T-helper 9 cell (primary cell): Measurements from ENCODE around the gene HMG20B.
A peak's percentile ranks its signal among the peaks of the same experiment; 100 is the strongest.

Experiments
- DNase-seq: peaks from one replicate; pipeline ENCODE4 v3.0.0-alpha.2; 2020

HMG20B gene

DNA sequence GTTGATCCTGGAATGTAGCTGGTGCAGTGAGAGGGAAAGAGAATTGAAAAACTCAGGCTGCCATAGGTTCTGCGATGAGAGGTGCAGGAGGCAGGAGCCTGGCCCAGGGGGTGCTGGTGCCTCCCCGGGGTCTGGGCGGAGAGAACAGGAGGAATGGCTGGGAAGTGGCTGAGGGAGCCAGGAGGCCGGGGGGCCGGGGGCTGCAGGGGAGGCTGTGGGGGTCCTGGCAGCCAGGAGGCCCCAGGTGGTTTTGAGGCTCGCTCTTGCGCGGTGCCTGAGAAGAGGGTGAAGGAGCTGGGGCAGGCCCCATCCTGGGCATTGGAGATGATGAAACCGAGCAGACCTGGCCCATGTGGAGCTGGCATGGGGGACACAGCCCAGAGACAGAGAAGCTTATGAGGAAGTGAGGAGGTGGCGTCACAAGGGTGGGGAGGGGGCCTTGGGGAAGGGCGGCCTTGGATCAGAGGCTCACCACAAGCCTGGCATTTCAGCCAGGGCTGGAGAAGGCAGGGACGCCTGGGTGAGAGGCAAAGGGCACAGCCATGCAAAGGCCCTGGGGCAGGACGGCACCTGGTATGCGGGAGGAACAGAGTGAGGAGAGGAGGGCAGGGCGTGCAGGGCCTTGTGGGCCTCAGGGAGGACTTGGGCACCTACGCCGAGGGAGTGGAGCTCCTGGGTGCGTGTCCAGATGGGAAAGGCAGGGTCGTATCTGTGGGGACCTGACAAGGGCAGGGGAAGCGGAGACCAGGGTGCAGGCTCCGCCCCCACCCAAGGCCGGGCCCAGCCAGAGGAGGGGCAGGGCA, 35.1 kb upstream of the HMG20B start:
- DNase-seq: no peak

DNA sequence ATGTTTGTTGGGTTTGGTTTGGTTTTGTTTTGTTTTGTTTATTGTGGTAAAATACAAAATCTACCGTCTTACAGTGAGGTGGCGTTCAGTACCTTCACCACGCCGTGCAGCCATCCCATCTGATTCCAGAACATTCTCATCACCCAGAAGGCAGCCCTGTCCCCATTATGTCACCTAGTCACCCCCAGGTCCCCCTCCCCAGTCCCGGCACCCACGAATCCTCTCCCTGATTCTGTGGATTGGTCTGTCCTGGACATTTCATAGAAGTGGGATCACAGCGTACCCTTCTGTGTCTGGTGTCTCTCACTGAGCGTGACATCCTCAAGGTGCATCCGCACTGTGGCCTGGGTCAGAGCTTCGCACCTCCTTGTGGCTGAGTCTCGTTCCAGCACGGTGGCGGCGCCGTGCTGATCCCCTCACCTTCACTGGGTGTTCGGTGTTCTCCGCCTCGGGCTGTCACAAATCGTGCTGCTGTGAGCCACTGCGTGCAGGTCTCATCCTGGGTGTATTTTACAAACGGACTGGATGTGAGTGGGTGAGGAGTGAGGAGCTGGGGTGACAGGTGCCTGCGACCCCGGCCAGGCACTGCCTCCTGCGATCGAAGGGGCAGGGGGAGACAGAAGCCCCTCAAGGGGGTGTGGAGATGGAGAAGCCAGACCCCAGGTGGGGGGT, 34.4 kb upstream of the HMG20B start:
- no peak for DNase-seq

DNA sequence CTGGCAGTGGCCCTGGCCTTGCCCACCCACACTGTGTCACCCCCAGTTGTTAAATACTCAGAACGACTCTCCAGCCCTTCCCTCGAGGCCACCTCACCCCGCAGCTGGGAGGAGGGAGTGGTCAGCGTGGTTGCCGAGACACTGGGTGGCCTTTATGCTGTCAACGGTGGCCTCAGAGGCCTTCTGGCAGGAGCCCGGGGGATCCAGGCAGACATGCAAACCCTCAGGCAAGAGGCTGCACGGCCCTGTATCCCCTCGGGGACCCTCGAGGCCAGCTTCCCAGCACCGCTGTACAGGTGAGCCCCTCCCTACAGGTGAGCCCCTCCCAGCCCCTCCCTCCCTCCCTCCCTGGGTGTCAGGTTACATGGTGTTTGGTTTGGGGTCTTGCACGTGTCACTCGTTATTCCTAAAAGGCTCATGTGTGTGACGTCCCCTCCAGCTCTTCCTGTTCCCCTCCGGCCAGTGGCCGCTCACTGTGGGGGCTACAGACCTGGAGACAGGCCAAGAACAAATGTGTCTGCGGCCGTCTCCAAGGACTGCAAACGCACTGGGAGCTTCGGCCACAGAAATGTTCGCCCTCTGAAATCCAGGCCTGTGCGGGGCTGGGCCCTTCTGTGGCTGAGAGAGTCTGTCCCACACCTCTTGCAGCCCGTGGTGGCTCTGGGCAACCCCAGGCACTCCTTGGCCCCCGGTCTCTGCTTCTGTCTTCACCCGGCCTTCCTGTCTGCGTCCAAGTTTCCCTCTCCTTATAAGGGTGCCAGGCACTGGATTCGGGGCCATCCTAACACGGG, 33.6 kb upstream of the HMG20B start, which contains the start of gene TEKTIP1:
Gene TEKTIP1 (plus strand): TSS at position 210 of the 791 bp plus-strand sequence. CDS start 4 bp downstream, at position 214.
- no peak for DNase-seq

DNA sequence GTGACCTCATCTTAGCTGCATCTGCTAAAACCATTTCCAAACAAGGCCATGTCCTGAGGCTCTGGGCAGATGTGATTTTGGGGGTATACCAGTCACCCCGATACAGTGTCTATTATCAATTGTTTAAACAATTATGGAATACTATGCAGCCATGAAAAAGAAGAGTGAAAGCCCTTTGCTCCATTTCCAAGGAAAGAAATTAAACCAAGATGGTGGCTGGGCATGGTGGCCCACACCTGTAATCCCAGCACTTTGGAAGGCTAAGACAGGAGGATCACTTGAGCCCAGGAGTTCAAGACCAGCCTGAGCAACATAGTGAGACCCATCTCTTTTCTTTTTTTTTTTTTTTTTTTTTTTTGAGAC, 33.0 kb upstream of the HMG20B start:
- DNase-seq: no peak

DNA sequence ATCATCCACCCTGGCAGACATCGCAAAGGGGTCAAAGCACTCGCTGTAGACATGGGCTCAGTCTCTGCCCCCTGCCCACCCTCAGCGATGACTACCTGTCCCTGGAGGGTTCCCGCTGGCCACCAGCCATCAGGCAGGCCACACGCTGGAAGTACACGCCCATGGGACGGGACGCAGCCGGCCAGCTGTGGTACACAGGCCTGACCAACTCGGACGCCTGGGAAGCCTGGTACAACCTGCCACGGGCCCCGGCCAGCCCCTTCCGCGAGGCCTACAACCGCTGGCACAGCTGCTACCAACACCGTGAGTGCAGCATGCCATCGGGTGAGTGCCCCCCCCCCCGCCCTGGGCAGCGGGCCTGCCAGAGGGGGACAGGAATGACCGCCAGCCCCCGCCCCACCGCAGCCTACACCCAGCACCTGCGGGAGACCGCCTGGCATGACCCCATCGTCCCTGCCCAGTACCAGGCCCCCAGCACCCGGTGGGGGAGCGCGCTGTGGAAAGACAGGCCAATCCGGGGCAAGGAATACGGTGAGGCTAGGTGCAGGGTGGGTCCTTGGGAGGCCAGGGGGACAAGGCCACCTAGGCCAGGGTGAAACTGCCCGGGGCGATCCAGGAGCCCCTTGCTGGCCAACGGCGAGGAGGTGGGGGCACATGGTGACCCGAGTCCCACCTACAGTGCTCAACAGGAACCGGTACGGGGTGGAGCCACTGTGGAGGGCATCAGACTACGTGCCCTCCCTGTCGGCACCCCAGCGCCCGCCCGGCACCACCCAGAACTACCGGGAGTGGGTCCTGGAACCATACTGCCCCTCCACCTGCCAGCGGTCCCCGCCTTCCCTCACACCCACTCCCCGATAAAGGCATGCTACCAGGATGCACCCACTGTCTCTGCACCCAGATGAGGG, 29.3 kb upstream of the HMG20B start:
- no peak for DNase-seq

DNA sequence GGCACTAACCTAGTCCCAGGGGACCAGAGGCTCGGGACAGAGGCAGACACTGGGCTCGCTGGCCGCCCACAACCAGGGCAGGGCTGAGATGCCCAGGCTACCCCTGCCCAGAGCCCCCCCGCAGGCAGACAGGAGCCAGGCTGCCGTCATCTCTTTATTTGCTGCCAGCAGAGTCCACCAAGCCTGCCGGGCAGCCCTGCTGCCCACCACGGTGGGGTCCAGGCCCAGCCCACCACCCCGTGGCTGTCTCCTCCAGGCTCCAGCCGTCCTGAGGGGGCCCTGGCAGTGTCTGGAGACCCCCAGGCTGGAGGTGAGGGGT, 28.7 kb upstream of the HMG20B start:
- DNase-seq: no peak

DNA sequence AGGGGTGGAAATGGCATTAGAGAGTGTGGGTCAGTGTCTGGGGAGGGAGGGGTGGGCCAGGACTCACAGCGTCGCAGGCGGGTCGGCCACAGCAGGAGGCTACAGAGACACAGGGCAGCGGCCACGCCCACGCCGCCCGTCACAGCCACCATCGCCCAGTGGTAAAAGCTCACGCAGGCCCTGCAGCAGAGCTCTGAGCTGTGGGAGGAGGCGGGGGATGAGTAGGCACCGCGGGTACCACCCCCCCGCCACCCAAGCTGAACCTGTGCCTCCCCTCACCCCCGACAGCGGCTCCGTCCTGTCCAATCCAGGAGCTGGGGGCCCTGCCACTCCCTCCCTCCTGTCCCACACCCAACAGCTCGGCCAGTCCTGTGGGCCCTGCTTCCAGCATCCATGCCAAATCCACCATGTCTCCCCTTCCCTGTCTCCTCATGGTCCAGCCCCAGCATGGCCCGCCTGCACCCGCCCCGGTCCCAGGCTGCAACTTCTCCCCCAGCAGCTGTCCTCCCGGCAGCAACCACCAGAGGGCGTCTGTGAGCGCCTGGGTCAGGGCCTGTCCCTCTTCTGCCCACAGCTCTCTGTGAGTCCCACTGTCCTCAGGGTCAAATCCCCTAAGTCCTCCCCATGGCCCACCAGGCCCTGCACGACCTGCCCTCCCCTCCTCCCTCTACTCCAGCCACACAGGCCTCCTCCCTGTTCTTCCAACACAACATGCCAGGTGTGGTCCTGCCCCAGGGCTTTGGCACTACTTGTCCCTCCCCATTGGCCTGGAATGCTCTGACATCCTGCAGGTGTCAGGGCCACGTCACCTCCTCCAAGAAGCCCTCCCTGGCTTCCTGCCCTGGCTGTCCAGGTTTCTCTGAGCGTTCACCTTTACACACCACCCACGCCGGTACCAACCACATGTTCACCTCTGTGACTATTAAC, 27.7 kb upstream of the HMG20B start:
- peak; percentile 87 for DNase-seq

DNA sequence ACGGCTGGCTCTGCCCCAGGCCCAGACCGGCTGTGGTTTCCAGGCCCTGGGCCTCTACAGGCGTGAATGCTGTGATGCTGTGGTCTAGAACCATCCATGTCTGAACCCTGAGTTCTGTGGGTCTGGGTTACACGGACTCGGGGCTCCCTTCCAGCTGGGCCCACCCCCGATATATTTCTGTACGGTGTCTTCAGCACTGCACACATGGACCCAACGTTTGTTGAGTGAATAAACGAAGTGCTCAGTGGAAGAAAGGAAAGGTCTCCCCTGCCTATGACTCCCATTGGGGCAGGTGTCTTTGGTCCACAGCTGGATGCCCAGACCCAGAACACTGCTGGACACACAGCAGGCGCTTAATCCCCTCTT, 27.1 kb upstream of the HMG20B start:
- DNase-seq: no peak

DNA sequence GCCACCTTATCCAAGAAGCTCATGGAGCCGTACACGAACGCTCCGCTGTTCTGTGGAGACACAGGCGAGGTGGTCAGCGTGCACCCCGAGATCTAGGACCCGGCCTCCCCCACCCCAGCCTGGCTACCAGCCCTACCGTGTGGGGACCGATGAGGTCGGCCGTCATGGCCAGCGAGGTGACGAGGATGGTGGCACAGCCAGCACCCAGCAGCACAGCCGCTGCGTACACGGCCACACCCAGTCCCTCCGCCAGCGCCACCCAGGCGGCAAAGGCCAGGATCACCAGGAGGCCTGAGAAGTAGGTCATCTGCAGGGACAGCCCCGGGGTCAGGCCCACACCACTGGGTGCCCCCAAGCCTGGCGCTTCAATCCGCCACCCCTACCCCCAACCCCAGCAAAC, 26.6 kb upstream of the HMG20B start:
- DNase-seq: no peak

DNA sequence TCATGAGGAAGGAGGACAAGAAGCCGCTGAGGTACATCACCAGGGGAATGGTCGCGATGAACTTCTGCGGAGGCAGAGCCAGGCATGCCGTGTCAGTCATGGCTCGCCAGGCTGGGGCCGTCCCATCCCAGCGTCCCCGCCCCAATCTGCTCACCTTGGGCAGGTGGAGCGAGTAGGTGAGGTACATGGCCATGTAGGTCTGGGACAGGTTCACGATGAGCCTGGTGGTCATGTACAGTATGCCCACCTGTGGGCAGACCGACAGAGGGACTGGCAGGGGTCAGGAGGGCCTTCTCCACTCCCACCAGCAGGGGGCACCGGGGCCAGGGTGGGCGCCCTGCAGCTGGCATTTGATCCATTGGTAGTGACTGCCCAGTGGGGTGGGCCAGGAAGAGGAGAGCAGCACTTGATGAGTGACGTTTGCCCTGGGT, 25.4 kb upstream of the HMG20B start:
- DNase-seq: peak; percentile 26

DNA sequence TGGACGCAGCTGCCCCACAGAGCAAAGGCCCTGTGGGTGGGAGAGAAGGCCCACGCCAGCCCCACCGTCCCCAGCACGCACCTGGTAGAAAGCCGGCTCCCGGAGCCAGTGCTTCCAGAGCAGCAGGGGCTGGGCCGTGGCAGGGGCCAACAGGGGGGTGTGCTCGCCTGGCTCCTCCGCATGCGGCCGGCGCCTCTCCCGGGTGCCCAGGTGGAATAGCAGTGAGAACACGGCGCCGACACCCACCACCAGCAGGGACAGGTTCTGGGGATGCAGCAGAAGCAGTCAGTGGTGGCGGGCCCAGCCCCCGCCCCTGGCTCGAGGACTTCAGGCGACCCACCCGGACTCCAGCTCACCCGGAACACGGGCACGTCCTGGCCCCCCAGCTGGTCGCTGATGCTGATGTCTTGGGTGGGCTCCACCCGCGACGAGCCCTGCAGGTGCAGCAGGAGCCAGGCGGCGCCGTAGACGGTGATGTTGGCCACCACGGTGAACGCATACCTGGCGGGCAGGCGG, 24.9 kb upstream of the HMG20B start:
- no peak for DNase-seq

DNA sequence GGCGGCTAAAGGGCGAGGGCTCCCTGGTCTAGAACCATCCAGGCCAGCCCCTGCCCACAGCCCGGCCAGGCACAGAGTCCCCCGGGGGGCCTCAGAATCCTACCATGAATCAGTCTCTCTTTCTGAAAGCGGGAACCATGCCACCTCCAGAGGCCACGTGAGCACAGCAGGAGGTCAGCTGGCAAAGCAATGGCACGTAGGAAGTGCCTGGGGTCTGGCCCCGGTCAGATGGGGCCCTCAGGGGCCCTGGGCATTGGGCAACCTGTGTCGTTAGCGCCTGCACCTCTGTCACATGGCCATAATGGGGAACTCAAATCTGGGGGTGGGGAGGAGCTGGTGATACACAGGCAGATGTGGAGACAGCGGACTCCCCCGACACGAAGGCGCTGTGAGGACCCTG, 24.1 kb upstream of the HMG20B start:
- DNase-seq: no peak

DNA sequence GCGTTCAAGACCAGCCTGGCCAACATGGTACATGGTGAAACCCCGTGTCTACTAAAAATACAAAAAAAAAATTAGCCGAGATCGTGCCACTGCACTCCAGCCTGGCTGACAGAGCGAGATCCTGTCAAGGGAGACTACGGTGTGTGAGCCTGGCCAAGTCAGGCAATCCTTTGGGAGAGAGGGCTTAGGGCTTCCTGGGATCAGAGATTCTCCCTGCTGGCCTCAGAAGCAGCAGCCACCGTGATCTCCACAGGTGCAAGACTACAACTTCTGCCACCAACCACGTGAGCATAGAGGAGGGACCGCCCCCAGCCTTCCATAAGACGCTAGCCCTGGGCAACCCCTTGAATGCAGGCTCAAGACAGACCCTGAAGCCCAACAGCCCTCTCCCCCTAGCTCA, 22.9 kb upstream of the HMG20B start:
- DNase-seq: no peak

DNA sequence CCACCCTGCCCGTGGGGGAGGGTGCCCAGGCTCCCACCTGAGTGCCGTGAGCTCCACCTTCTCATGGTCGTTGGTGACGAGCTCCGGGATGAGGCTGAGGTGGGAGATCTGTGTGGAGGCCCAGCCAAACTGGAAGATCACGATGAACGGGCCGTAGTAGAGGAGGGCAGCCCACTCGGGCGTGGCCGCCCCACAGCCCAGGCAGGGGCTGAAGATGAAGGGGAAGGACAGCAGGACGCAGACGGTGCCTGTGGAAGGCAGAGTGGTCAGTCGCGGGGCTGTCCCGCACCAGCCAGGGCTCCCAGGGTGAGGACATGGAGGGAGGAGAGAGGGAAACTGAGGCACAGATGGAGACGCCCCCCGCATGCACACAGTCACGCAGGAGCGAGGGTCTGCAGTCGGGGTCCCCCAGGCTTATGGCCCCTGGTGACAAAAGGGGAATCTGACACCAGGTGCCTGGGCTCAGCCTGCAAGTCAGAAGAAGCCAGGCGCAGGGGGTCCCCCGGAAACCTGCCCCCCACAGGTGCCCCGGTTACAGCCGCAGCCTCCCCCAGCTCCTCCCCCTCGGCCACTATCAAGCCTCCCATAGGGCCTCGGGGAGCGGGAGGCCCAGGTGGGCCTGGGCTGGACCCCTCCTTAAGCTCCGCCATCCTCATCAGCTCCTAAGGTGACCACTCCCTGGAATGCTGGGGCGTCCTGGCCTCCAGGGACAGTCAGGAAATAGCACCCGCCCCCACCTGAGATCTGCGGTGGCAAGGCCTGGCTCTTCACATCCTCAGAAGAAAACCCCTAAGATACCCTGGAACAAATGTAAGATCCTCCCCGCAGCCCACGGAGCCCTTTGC, 21.6 kb upstream of the HMG20B start:
- DNase-seq: no peak

DNA sequence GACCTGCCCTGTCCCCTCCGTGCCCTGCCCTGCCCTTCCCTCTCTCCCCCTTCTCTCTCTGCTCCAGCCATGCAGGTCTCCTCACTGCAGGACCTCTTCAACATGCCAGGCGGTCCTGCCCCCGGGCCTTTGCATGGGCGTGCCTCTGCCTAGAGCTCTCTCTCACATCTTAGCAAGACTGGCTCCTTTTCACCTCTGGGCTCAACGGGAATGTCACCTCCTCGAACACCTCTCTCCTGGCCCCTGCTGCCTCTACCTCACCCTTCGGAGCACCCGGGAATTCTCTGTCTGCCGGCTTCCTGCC, 21.0 kb upstream of the HMG20B start:
- DNase-seq: no peak

DNA sequence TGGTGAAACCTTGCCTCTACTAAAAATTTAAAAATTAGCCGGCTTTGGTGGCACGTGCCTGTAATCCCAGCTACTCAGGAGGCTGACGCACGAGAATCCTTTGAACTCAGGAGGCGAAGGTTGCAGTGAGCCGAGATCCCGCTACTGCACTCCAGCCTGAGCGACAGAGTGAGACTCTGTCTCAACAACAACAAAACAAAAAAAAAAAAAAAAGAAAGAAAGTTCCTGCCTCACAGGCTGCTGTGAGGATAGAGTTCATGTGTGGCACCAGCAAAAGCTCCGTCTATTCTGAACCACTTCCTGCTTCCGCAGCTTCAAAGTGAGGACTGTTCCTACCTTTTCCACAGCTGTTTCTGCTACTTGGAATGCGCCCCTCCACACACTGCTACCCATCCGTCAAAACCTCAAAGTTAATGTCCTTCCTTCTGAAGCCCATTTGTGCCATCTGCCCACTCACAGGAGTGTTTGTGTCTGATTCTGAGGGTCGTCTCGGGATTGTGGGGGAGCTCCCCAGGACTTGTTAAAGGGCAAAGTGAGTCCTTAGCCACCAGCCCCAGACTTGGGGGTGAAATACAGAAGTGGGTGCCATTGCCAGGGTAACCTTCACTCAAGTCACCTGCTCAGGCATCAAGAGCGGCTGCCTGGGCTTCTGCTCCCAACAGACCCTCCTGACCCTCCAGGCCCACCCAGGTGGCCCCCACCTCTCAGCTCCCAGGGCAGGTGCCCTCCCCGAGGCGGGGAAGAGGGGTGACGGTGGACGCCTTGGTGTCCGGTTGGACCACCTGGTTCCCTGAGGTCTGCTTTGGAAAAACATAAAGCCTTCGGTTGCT, 18.3 kb upstream of the HMG20B start:
- DNase-seq: peak; percentile 28

DNA sequence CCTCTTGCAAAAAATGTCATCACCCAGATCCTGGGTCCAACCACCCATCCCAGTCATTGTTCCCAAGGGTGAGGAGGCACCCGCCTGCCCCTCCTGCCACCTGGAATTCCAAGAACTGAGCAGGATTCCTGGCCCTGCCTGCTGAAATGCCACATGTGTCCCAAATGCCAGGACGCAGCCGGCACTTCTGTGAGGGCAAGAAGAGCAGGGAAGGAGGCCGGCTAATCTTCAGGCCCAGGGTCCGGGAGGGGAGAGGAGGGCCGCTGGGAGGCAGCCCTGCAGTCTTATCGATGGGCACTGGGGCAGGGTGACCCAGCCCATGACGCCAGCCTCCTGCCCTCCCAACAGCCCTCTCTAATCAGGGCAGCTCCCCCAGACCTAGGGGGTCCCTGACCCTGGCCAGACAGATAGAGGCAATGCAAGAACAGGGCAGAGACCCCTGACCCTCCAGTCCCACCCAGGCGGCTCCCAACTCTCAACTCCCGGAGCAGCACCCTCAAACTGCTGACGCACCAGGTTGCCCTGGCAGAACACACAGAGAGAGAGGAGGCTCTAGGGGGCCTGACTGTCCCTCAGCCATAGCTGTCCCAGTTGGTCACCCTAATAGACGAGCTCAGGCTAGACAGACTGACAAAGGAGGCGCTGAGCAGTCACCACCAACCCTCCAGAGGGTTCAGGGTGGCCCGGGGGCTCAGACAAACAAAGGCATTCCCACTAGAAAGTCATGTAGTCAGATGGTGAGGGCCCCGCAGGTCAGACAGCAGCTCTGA, 16.9 kb upstream of the HMG20B start:
- no peak for DNase-seq

DNA sequence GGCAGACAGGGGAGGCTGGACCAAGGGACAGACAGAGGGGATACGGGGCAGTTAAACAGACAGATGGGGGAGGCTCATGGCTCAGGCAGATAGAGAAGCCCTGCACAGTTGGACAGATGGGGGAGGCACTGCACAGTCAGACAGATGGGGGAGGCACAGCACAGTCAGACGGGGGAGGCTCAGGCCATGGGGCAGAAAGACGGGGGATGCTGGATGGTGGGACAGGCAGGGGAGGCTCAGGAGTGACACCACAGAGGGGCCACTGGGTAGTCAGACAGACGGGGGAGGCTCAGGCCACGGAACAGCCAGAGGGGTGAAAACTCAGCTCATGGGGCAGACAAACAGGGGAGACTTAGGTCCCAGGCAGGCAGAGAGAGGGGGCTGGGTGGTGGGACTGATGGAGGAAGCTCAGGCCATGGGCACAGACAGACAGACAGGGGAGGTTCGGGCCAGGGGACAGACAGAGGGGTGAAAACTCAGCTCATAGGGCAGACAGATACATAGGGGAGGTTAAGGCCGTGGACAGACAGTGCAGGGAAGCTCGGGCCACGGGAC, 16.2 kb upstream of the HMG20B start:
- no peak for DNase-seq
